A673 (cell line): ENCODE measurements around the gene RTKN2. TPM values are rescaled to one million over a fixed set of nuclear protein-coding genes. Genes with fewer than 3 reads are reported as not detected.

Experiments used
- BruUV-seq: library from RNA; stranded (reverse); fragments of 400-500 nt; replicated peaks from 2 replicates; lab custom pipeline; 2021; lab: Mats Ljungman, UMichigan
- CTCF ChIA-PET: fragments of 300-600 bp; sonication (Branson Sonifier 250); formaldehyde crosslinking; loops from one replicate; lab custom pipeline; 2022; ENCODE audit warnings: antibody characterized with exemption; lab: Charles Lee
- POLR2A ChIA-PET: fragments of 300-600 bp; sonication (Branson Sonifier 250); formaldehyde crosslinking; loops from one replicate; lab custom pipeline; 2022; ENCODE audit warnings: antibody characterized with exemption; ENCODE audit not compliant: low non-redundant PET; lab: Charles Lee
- DNase-seq: peaks from one replicate; pipeline ENCODE4 v3.0.0-alpha.2; 2015; ENCODE audit warnings: low spot score
- H3K27ac ChIP-seq: fragments of 200-600 bp; sonication (generic); 2 replicates; pipeline ENCODE4 v1.5.1; 2016; ENCODE audit warnings: mixed run types, low read depth, mild to moderate bottlenecking, mixed read lengths, antibody characterized with exemption, low read length; ENCODE audit not compliant: poor library complexity, severe bottlenecking
- H3K27me3 ChIP-seq: fragments of 200-600 bp; sonication (generic); replicated peaks from 2 replicates; pipeline ENCODE4 v1.6.1; 2017; ENCODE audit warnings: mixed run types, low read depth, mild to moderate bottlenecking, mixed read lengths, antibody characterized with exemption, low read length; ENCODE audit not compliant: insufficient read depth, poor library complexity
- H3K36me3 ChIP-seq: fragments of 200-600 bp; sonication (generic); 2 replicates; pipeline ENCODE4 v1.6.1; 2016; ENCODE audit warnings: mixed run types, mild to moderate bottlenecking, mixed read lengths, antibody characterized with exemption, low read length; ENCODE audit not compliant: insufficient read depth, poor library complexity, severe bottlenecking
- H3K4me1 ChIP-seq: fragments of 200-600 bp; sonication (generic); 2 replicates; pipeline ENCODE4 v1.6.1; 2017; ENCODE audit warnings: mixed run types, mild to moderate bottlenecking, mixed read lengths, antibody characterized with exemption, low read length; ENCODE audit not compliant: insufficient read depth, poor library complexity, severe bottlenecking
- H3K4me3 ChIP-seq: fragments of 200-600 bp; sonication (generic); 2 replicates; pipeline ENCODE4 v1.5.1; 2016; ENCODE audit warnings: low read depth, mixed run types, mild to moderate bottlenecking, mixed read lengths, low read length; ENCODE audit not compliant: poor library complexity, severe bottlenecking
- H3K9me3 ChIP-seq: fragments of 200-600 bp; sonication (generic); 2 replicates; pipeline ENCODE4 v1.6.1; 2016; ENCODE audit warnings: mixed run types, low read depth, mild to moderate bottlenecking, mixed read lengths, antibody characterized with exemption, low read length; ENCODE audit not compliant: poor library complexity, severe bottlenecking
- EZH2 ChIP-seq: fragments of 200-600 bp; sonication (generic); IDR thresholded peaks from 2 replicates; pipeline ENCODE4 v1.6.1; 2017; ENCODE audit warnings: borderline replicate concordance, low read depth, mild to moderate bottlenecking, mixed read lengths, antibody characterized with exemption, low read length; ENCODE audit not compliant: poor library complexity, severe bottlenecking
- intact Hi-C: fragments of 100-400 bp; cut with micrococcal nuclease; formaldehyde crosslinking; loops from one replicate; pipeline ENCODE4 v1.10.0; 2022; ENCODE audit not compliant: unreplicated experiment
- total RNA-seq: library from RNA; stranded (reverse); gene quantifications from 2 replicates; pipeline ENCODE4 v1.2.3, GENCODE V29; 2021
- TF ChIP-seq, protein P1 (sequence below): fragments of 300-800, 200-600 bp; sonication (generic); conservative IDR thresholded peaks from 2 replicates; pipeline ENCODE4 v1.5.1; 2017; ENCODE audit warnings: low read depth, mild to moderate bottlenecking, antibody characterized with exemption, low read length, moderate library complexity, mixed read lengths

RTKN2 gene
- total RNA-seq, 1 experiment from 2014 or later = 22.3 TPM

- Histone ChIP-seq H3K9me3 (peaks cover 6% of the 10 kb centered on the region), H3K4me1 (no peaks in the 10 kb centered on the region), H3K36me3 (no peaks in the 10 kb centered on the region), H3K4me3 (no peak overlapping the region), H3K27me3 (no peaks in the 10 kb centered on the region), H3K27ac (no peak overlapping the region)
- TF ChIP-seq, protein P1, sequence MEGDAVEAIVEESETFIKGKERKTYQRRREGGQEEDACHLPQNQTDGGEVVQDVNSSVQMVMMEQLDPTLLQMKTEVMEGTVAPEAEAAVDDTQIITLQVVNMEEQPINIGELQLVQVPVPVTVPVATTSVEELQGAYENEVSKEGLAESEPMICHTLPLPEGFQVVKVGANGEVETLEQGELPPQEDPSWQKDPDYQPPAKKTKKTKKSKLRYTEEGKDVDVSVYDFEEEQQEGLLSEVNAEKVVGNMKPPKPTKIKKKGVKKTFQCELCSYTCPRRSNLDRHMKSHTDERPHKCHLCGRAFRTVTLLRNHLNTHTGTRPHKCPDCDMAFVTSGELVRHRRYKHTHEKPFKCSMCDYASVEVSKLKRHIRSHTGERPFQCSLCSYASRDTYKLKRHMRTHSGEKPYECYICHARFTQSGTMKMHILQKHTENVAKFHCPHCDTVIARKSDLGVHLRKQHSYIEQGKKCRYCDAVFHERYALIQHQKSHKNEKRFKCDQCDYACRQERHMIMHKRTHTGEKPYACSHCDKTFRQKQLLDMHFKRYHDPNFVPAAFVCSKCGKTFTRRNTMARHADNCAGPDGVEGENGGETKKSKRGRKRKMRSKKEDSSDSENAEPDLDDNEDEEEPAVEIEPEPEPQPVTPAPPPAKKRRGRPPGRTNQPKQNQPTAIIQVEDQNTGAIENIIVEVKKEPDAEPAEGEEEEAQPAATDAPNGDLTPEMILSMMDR = no peak
- no peak for TF ChIP-seq EZH2
- intact Hi-C loops = no loop called here
- no TSS peak for BruUV-seq
- no peak for DNase-seq
- ChIA-PET POLR2A (no interaction called here), CTCF (no interaction called here)
Observed at GRCh38 chr10:62183442-62183841, 85.2 kb downstream of the RTKN2 start.

DNA sequence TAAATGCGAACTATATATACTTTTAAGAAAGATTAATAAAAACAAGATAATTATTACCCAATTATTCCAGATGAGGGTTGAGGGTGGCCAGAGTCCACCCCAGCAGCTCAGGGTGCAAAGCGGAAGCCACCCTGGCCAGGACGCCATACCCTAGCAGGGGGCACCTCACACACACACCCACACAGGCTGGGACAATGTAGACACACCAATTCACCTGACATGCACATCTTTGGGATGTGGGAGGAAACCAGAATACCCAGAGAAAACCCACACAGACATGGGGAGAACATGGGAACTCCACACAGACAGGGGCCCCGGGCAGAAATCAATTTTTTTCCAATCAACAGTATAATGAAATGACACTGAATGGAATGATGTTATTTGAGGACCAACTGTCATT is 86.0 kb downstream of the RTKN2 start:
- Histone ChIP-seq H3K27me3 (no peaks in the 10 kb centered on the region), H3K27ac (no peak overlapping the region), H3K4me3 (no peak overlapping the region), H3K4me1 (no peaks in the 10 kb centered on the region), H3K9me3 (peaks cover 6% of the 10 kb centered on the region), H3K36me3 (no peaks in the 10 kb centered on the region)
- TF ChIP-seq, protein P1 = no peak
- no peak for TF ChIP-seq EZH2
- POLR2A ChIA-PET = no interaction called here
- no TSS peak for BruUV-seq
- intact Hi-C loops = no loop called here
- DNase-seq = no peak
- CTCF ChIA-PET = no interaction called here

DNA sequence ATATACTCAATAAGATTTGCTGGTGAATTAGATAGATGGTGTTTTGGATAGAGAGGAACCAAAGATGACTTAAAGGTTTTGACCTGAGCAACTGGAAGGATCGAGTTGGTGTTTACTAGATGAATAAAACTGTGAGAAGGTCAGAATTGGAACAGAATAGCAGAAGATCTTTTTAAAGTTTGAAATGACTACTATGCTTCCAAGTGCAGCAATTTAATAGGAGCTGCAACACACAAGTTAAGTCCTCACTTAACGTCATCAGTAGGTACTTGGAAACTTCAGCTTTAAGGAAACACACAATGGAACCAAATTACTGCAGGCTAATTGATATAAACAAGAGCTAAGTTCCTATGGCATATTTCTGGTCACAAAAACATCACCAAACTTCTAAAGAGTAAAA is 86.5 kb downstream of the RTKN2 start:
- Histone ChIP-seq H3K27ac (no peak overlapping the region), H3K36me3 (no peaks in the 10 kb centered on the region), H3K9me3 (peaks cover 7% of the 10 kb centered on the region), H3K4me1 (no peaks in the 10 kb centered on the region), H3K27me3 (no peaks in the 10 kb centered on the region), H3K4me3 (no peak overlapping the region)
- POLR2A ChIA-PET = no interaction called here
- CTCF ChIA-PET = no interaction called here
- intact Hi-C loops = no loop called here
- DNase-seq = no peak
- TF ChIP-seq, protein P1 = no peak
- TF ChIP-seq EZH2 = no peak
- no TSS peak for BruUV-seq
